Measurements from ENCODE around the gene TCEAL5. TPM values are rescaled to one million over a fixed set of nuclear protein-coding genes. Genes with fewer than 3 reads are reported as not detected.

TCEAL5 gene
- total RNA-seq, 1 donor from 2014 or later: 8.7 TPM

DNA sequence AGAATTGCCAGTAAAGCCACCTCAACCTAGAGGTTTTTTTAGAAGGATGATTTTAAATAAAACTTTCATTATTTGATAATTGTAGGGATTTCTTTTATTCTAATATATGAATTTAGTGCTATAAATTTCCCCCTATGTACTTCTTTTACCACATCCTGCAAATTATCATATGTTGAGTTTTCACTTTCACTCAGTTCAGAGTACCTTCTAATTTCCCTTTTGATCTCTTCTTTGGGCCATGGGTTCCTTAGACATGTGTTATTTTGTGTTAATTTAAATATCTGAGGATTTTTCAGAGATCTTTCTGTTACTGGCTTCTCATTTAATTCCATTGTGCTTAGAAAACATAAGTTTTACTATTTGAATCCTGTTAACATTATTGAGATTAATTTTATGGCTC, 28.2 kb upstream of the TCEAL5 start:
- no peaks in the 10 kb centered on the region for H3K9me3 Mint-ChIP-seq (ENCODE audit: unreplicated experiment)

DNA sequence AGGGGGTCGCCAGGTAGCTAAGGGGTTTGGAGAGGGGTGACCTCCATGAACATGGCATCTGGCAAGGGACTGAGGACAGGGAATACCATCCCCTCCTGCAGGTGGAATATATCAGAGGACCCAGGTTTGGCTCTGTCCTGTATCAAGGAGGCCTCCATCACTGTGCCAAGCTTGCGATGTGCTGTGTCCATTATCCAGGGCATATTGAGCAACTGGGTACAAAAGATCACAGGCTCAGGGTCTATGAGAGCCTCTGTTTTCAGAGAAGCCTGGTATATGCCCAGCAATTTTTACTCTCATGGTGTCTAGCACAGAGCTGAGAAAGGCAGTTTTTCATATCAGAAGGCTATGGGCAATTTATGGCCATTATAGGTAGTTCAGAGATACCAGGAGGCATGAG, 16.6 kb upstream of the TCEAL5 start:
- no peak overlapping the region for H3K27ac Mint-ChIP-seq (ENCODE audit: unreplicated experiment)
- H3K27me3 Mint-ChIP-seq (ENCODE audit: unreplicated experiment): no peaks in the 10 kb centered on the region
- DNase-seq: no peak
- no peaks in the 10 kb centered on the region for H3K4me1 Mint-ChIP-seq (ENCODE audit: low read depth, unreplicated experiment)
- no peaks in the 10 kb centered on the region for H3K36me3 Mint-ChIP-seq (ENCODE audit: unreplicated experiment)
- no peaks in the 10 kb centered on the region for H3K9me3 Mint-ChIP-seq (ENCODE audit: unreplicated experiment)
- H3K4me3 Mint-ChIP-seq (ENCODE audit: unreplicated experiment): no peak overlapping the region
- TF ChIP-seq, protein P1, sequence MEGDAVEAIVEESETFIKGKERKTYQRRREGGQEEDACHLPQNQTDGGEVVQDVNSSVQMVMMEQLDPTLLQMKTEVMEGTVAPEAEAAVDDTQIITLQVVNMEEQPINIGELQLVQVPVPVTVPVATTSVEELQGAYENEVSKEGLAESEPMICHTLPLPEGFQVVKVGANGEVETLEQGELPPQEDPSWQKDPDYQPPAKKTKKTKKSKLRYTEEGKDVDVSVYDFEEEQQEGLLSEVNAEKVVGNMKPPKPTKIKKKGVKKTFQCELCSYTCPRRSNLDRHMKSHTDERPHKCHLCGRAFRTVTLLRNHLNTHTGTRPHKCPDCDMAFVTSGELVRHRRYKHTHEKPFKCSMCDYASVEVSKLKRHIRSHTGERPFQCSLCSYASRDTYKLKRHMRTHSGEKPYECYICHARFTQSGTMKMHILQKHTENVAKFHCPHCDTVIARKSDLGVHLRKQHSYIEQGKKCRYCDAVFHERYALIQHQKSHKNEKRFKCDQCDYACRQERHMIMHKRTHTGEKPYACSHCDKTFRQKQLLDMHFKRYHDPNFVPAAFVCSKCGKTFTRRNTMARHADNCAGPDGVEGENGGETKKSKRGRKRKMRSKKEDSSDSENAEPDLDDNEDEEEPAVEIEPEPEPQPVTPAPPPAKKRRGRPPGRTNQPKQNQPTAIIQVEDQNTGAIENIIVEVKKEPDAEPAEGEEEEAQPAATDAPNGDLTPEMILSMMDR (IDR thresholded peaks at IDR 0.05; ENCODE audit: partially characterized antibody, unreplicated experiment): no peak

More for the DNA sequence above, 28.2 kb upstream of the TCEAL5 start:
- DNase-seq: no peak
- Mint-ChIP-seq H3K4me3 (ENCODE audit: unreplicated experiment) (no peak overlapping the region), H3K36me3 (ENCODE audit: unreplicated experiment) (no peaks in the 10 kb centered on the region), H3K27me3 (ENCODE audit: unreplicated experiment) (no peaks in the 10 kb centered on the region), H3K4me1 (ENCODE audit: low read depth, unreplicated experiment) (peaks cover 2% of the 10 kb centered on the region), H3K27ac (ENCODE audit: unreplicated experiment) (no peak overlapping the region)
- TF ChIP-seq, protein P1 (IDR thresholded peaks at IDR 0.05; ENCODE audit: partially characterized antibody, unreplicated experiment): no peak

DNA sequence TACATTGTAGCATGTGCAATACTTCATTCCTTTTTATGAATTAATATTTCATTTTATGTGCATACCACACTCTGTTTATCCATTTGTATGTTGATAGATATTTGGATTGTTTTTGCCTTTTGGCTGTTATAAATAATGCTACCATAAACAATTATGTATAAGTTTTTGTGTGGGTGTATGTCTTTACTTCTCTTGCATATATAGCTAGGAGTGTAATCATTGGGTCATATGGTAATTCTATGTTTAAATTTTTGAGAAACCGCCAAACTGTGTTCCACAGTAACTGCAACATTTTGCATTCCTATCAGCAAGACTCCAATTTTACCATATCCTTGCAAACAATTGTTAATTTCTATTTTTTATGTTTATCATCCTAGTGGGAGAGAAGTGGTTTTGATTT, 3.1 kb upstream of the TCEAL5 start:
- Mint-ChIP-seq H3K27ac (ENCODE audit: unreplicated experiment) (no peak overlapping the region), H3K9me3 (ENCODE audit: unreplicated experiment) (peaks cover 3% of the 10 kb centered on the region), H3K27me3 (ENCODE audit: unreplicated experiment) (no peaks in the 10 kb centered on the region), H3K36me3 (ENCODE audit: unreplicated experiment) (no peaks in the 10 kb centered on the region), H3K4me3 (ENCODE audit: unreplicated experiment) (no peak overlapping the region), H3K4me1 (ENCODE audit: low read depth, unreplicated experiment) (no peaks in the 10 kb centered on the region)
- TF ChIP-seq, protein P1 (IDR thresholded peaks at IDR 0.05; ENCODE audit: partially characterized antibody, unreplicated experiment): no peak
- no peak for DNase-seq

DNA sequence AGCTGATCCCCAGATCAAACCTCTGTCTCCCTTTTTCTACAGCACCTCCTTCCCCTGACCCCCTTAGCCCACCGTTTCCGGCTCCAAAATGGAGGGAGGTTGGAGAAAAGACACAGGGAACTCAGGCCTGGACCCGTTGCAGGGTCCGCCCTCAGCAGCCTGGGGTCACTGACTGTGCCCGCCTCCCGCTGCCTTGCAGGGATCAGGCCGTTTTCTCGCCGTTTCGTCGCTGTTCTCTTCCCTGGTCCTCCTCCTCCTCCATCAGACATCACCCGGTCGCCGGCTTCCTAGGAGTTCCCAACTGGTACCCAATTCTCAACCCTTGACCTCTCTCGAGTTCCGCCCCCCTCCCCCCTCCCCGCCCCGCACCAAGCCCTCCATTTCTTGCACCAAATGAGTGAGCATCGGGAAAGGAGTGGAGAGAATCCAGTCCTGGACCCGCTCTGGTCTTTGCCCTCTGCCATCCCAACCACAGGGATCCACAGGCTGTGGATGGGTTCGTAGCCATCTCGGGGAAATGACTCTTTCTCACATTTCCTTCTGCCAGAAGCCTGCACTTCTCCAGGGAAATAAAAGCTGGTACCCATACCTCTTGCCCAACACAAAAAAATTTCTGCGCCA, 493 bp downstream of the TCEAL5 start:
- DNase-seq: peak; percentile 28
- H3K27ac Mint-ChIP-seq (ENCODE audit: unreplicated experiment): peak overlapping the region; percentile 70
- H3K9me3 Mint-ChIP-seq (ENCODE audit: unreplicated experiment): peaks cover 3% of the 10 kb centered on the region
- H3K4me3 Mint-ChIP-seq (ENCODE audit: unreplicated experiment): peak overlapping the region; percentile 88
- H3K36me3 Mint-ChIP-seq (ENCODE audit: unreplicated experiment): no peaks in the 10 kb centered on the region
- TF ChIP-seq, protein P1 (IDR thresholded peaks at IDR 0.05; ENCODE audit: partially characterized antibody, unreplicated experiment): no peak
- no peaks in the 10 kb centered on the region for H3K4me1 Mint-ChIP-seq (ENCODE audit: low read depth, unreplicated experiment)
- no peaks in the 10 kb centered on the region for H3K27me3 Mint-ChIP-seq (ENCODE audit: unreplicated experiment)

DNA sequence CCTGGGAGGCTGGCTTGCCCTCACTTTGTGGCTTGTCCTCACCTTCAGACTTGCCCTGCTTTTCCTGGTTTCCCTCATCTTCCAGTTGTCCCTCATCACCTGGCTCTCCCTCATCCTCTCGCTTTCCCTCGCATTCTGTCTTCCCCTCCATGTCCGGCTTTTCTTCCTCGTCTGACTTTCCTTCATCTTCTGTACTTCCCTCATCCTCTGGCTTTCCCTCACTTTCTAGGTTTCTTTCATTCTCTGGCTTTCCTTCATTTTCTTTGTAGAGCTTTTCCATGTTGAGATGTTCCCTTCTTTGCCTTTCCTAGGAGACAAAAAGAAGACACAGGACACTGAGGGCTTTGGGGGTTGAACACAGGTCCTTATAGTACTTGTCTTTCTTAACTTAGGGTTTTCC, 2.3 kb downstream of the TCEAL5 start:
- peaks cover 3% of the 10 kb centered on the region for H3K9me3 Mint-ChIP-seq (ENCODE audit: unreplicated experiment)
- TF ChIP-seq, protein P1 (IDR thresholded peaks at IDR 0.05; ENCODE audit: partially characterized antibody, unreplicated experiment): no peak

More for the DNA sequence above, 2.3 kb downstream of the TCEAL5 start:
- DNase-seq: no peak
- Mint-ChIP-seq H3K4me1 (ENCODE audit: low read depth, unreplicated experiment) (no peaks in the 10 kb centered on the region), H3K27ac (ENCODE audit: unreplicated experiment) (no peak overlapping the region), H3K4me3 (ENCODE audit: unreplicated experiment) (no peak overlapping the region), H3K36me3 (ENCODE audit: unreplicated experiment) (no peaks in the 10 kb centered on the region), H3K27me3 (ENCODE audit: unreplicated experiment) (no peaks in the 10 kb centered on the region)

Measured in glutamatergic neuron (in vitro differentiated cells).